OCI-LY1 (cell line): ENCODE results near the gene KIF15.

Source experiments
- H2AFZ ChIP-seq: fragments of 200-600 bp; sonication (generic), shearing (Covaris generic); 2 replicates; pipeline ENCODE4 v1.6.0; 2014; ENCODE audit warnings: antibody characterized with exemption, mild to moderate bottlenecking, low read length
- H3F3A ChIP-seq: fragments of 200-600 bp; sonication (generic), shearing (Covaris generic); 2 replicates; pipeline ENCODE4 v1.6.0; 2014; ENCODE audit warnings: mild to moderate bottlenecking, antibody characterized with exemption, low read length, moderate library complexity; ENCODE audit not compliant: insufficient read depth
- H3K27ac ChIP-seq: fragments of 200-600 bp; sonication (generic); 2 replicates; pipeline ENCODE4 v1.5.1; 2014; ENCODE audit warnings: low read length, mixed run types, mild to moderate bottlenecking, low read depth; ENCODE audit not compliant: poor library complexity, severe bottlenecking
- H3K27me3 ChIP-seq: fragments of 200-600 bp; sonication (generic); 2 replicates; pipeline ENCODE4 v1.6.0; 2014; ENCODE audit warnings: antibody characterized with exemption, mild to moderate bottlenecking, low read length, moderate library complexity; ENCODE audit not compliant: insufficient read depth
- H3K36me3 ChIP-seq: fragments of 200-600 bp; sonication (generic); 2 replicates; pipeline ENCODE4 v1.6.1; 2014; ENCODE audit warnings: mild to moderate bottlenecking, antibody characterized with exemption, low read length, moderate library complexity, mixed read lengths; ENCODE audit not compliant: insufficient read depth
- H3K4me1 ChIP-seq: fragments of 200-600 bp; sonication (generic); 2 replicates; pipeline ENCODE4 v1.5.1; 2014; ENCODE audit warnings: mild to moderate bottlenecking, low read length, moderate library complexity; ENCODE audit not compliant: insufficient read depth, severe bottlenecking
- H3K4me2 ChIP-seq: fragments of 200-600 bp; sonication (generic), shearing (Covaris generic); 2 replicates; pipeline ENCODE4 v1.6.1; 2014; ENCODE audit warnings: low read length
- H3K4me3 ChIP-seq: fragments of 200-600 bp; sonication (generic); 2 replicates; pipeline ENCODE4 v1.5.1; 2014; ENCODE audit warnings: low read length, low read depth, mild to moderate bottlenecking, mixed read lengths; ENCODE audit not compliant: poor library complexity, severe bottlenecking
- H3K79me2 ChIP-seq: fragments of 200-600 bp; shearing (Covaris generic); 2 replicates; pipeline ENCODE4 v1.6.1; 2016; ENCODE audit warnings: mixed run types, low read length, mixed read lengths; ENCODE audit not compliant: insufficient read depth
- H3K9ac ChIP-seq: fragments of 200-600 bp; sonication (generic), shearing (Covaris generic); 2 replicates; pipeline ENCODE4 v1.6.1; 2014; ENCODE audit warnings: mild to moderate bottlenecking, low read length, mixed read lengths
- H3K9me2 ChIP-seq: fragments of 200-600 bp; sonication (generic), shearing (Covaris generic); 2 replicates; pipeline ENCODE4 v1.6.1; 2014; ENCODE audit warnings: low read depth, mild to moderate bottlenecking, low read length, mixed read lengths
- H3K9me3 ChIP-seq: fragments of 200-600 bp; shearing (Covaris generic); 2 replicates; pipeline ENCODE4 v1.6.1; 2014; ENCODE audit warnings: low read length, mixed read lengths
- H4K20me1 ChIP-seq: fragments of 200-600 bp; sonication (generic), shearing (Covaris generic); 2 replicates; pipeline ENCODE4 v1.6.0; 2016; ENCODE audit warnings: mild to moderate bottlenecking, low read length; ENCODE audit not compliant: insufficient read depth
- CTCF ChIP-seq: fragments of 200-600 bp; sonication (generic), shearing (Covaris generic); IDR thresholded peaks from 2 replicates; pipeline ENCODE4 v1.5.1; 2017; ENCODE audit warnings: mild to moderate bottlenecking, antibody characterized with exemption, low read length, moderate library complexity, mixed read lengths
- EZH2 ChIP-seq: fragments of 200-600 bp; sonication (generic), shearing (Covaris generic); IDR thresholded peaks from 2 replicates; pipeline ENCODE4 v1.8.0; 2017; ENCODE audit warnings: borderline replicate concordance, mixed run types, mild to moderate bottlenecking, antibody characterized with exemption, low read length, moderate library complexity, mixed read lengths

The KIF15 gene

GRCh38 chr3:44832965-44833364 is 71.4 kb downstream of the KIF15 start:
- Histone ChIP-seq H3K27ac (no peak overlapping the region), H3K4me2 (no peak overlapping the region), H4K20me1 (no peaks in the 10 kb centered on the region), H3K9me3 (peaks cover 10% of the 10 kb centered on the region), H3K27me3 (no peaks in the 10 kb centered on the region), H3K9ac (no peak overlapping the region), H3K9me2 (no peaks in the 10 kb centered on the region), H3F3A (no peaks in the 10 kb centered on the region), H3K79me2 (no peaks in the 10 kb centered on the region), H3K4me3 (no peak overlapping the region), H3K36me3 (peaks cover 86% of the 10 kb centered on the region), H2AFZ (no peak overlapping the region), H3K4me1 (no peaks in the 10 kb centered on the region)
- TF ChIP-seq CTCF (no peak), EZH2 (no peak)

GRCh38 chr3:44833394-44833793 is 71.8 kb downstream of the KIF15 start:
- Histone ChIP-seq H3K9me2 (no peaks in the 10 kb centered on the region), H3K79me2 (no peaks in the 10 kb centered on the region), H2AFZ (no peak overlapping the region), H3K9me3 (peaks cover 10% of the 10 kb centered on the region), H3F3A (no peaks in the 10 kb centered on the region), H3K27ac (no peak overlapping the region), H3K27me3 (no peaks in the 10 kb centered on the region), H4K20me1 (no peaks in the 10 kb centered on the region), H3K4me2 (no peak overlapping the region), H3K4me1 (no peaks in the 10 kb centered on the region), H3K36me3 (peaks cover 86% of the 10 kb centered on the region), H3K9ac (no peak overlapping the region), H3K4me3 (no peak overlapping the region)
- TF ChIP-seq EZH2 (no peak), CTCF (no peak)

- H3K4me1 ChIP-seq: no peaks in the 10 kb centered on the region
- H3K4me2 ChIP-seq: no peak overlapping the region
- no peaks in the 10 kb centered on the region for H3K27me3 ChIP-seq
- H3F3A ChIP-seq: no peaks in the 10 kb centered on the region
- H3K9ac ChIP-seq: no peak overlapping the region
- H2AFZ ChIP-seq: no peak overlapping the region
- H3K27ac ChIP-seq: no peak overlapping the region
- no peaks in the 10 kb centered on the region for H3K79me2 ChIP-seq
- H3K36me3 ChIP-seq: peaks cover 93% of the 10 kb centered on the region
- H3K4me3 ChIP-seq: no peak overlapping the region
- no peaks in the 10 kb centered on the region for H3K9me2 ChIP-seq
- peaks cover 10% of the 10 kb centered on the region for H3K9me3 ChIP-seq
- no peak for TF ChIP-seq CTCF
- TF ChIP-seq EZH2: no peak
- H4K20me1 ChIP-seq: no peaks in the 10 kb centered on the region
These were observed 74.1 kb downstream of the KIF15 start for GRCh38 chr3:44835684-44836083.
